ENCODE data around the gene WDFY3. TPM values are rescaled to one million over a fixed set of nuclear protein-coding genes. Genes with fewer than 3 reads are reported as not detected.

The WDFY3 gene
- total and polyA plus RNA-seq, 7 donors = 3.2 to 54.2 (median 38.2) TPM

- no peaks in the 10 kb centered on the region for H3K9me3 ChIP-seq
- H3K36me3 ChIP-seq (ENCODE audit: insufficient read depth in 1 of 2, low read depth in 1 of 2) = no peaks in the 10 kb centered on the region
- no peak overlapping the region for H3K4me3 ChIP-seq
- ATAC-seq (no peak), DNase-seq (no peak)
- H3K4me1 ChIP-seq = no peaks in the 10 kb centered on the region
- no peaks in the 10 kb centered on the region for H3K27me3 ChIP-seq (ENCODE audit: insufficient read depth in 3 of 3, low read length in 2 of 3)
- no peak for TF ChIP-seq CTCF (IDR thresholded peaks at IDR 0.05)
- 91 to 98% (median 97%) methylated on average over 2 of the region's 2 CpGs for WGBS, 3 donors
- intact Hi-C loops (cut with DNase I) = no loop called here
- no peak overlapping the region for H3K27ac ChIP-seq
Observed at GRCh38 chr4:84865600-84865999, 100.9 kb downstream of the WDFY3 start.

- H3K27ac ChIP-seq = no peak overlapping the region
Observed at GRCh38 chr4:84862064-84862463, 104.4 kb downstream of the WDFY3 start.

GRCh38 chr4:84857296-84857695 lies 109.2 kb downstream of the WDFY3 start:
- DNase-seq (no peak), ATAC-seq (no peak)
- TF ChIP-seq CTCF (IDR thresholded peaks at IDR 0.05) = no peak
- H3K36me3 ChIP-seq (ENCODE audit: insufficient read depth in 1 of 2, low read depth in 1 of 2) = peaks cover 0 to 14% of the 10 kb centered on the region in 2 donors
- 63 to 76% (median 75%) methylated on average over 1 of the region's 1 CpG for WGBS, 3 donors
- peaks cover 19% of the 10 kb centered on the region for H3K4me1 ChIP-seq
- H3K27me3 ChIP-seq (ENCODE audit: insufficient read depth in 3 of 3, low read length in 2 of 3) = no peaks in the 10 kb centered on the region
- intact Hi-C loops (cut with DNase I) = no loop called here
- no peak overlapping the region for H3K27ac ChIP-seq
- H3K4me3 ChIP-seq = no peak overlapping the region
- H3K9me3 ChIP-seq = no peaks in the 10 kb centered on the region

More at GRCh38 chr4:84862064-84862463, 104.4 kb downstream of the WDFY3 start:
- 62 to 82% (median 64%) methylated on average over 2 of the region's 2 CpGs for WGBS, 3 donors
- no peak overlapping the region for H3K4me3 ChIP-seq
- TF ChIP-seq CTCF (IDR thresholded peaks at IDR 0.05) = no peak
- no peak for DNase-seq
- H3K4me1 ChIP-seq = peaks cover 3% of the 10 kb centered on the region
- no peaks in the 10 kb centered on the region for H3K27me3 ChIP-seq (ENCODE audit: insufficient read depth in 3 of 3, low read length in 2 of 3)
- intact Hi-C loops (cut with DNase I) = no loop called here
- H3K36me3 ChIP-seq (ENCODE audit: insufficient read depth in 1 of 2, low read depth in 1 of 2) = peaks cover 0 to 14% of the 10 kb centered on the region in 2 donors
- ATAC-seq = no peak
- H3K9me3 ChIP-seq = no peaks in the 10 kb centered on the region

GRCh38 chr4:84856468-84857049 lies 109.9 kb downstream of the WDFY3 start:
- Histone ChIP-seq H3K9me3 (no peaks in the 10 kb centered on the region), H3K4me3 (no peak overlapping the region), H3K27ac (peak overlapping the region; percentile 43), H3K27me3 (ENCODE audit: insufficient read depth in 3 of 3, low read length in 2 of 3) (no peaks in the 10 kb centered on the region), H3K4me1 (peaks cover 19% of the 10 kb centered on the region), H3K36me3 (ENCODE audit: insufficient read depth in 1 of 2, low read depth in 1 of 2) (peaks cover 0 to 14% of the 10 kb centered on the region in 2 donors)
- ATAC-seq = peak in 1 of 4 donors; percentile 57
- TF ChIP-seq CTCF (IDR thresholded peaks at IDR 0.05) = no peak
- intact Hi-C loops (cut with DNase I) = no loop called here
- DNase-seq = no peak
- WGBS, 3 donors = 39 to 70% (median 40%) methylated on average over 1 of the region's 1 CpG

GRCh38 chr4:84855774-84856173 lies 110.7 kb downstream of the WDFY3 start:
- intact Hi-C loops (cut with DNase I) = no loop called here
- no peak for TF ChIP-seq CTCF (IDR thresholded peaks at IDR 0.05)
- Histone ChIP-seq H3K4me1 (peaks cover 19% of the 10 kb centered on the region), H3K27ac (peak overlapping the region; percentile 43), H3K36me3 (ENCODE audit: insufficient read depth in 1 of 2, low read depth in 1 of 2) (peaks cover 0 to 14% of the 10 kb centered on the region in 2 donors), H3K4me3 (no peak overlapping the region), H3K9me3 (no peaks in the 10 kb centered on the region), H3K27me3 (ENCODE audit: insufficient read depth in 3 of 3, low read length in 2 of 3) (no peaks in the 10 kb centered on the region)
- 21 to 42% (median 29%) methylated on average over 2 of the region's 2 CpGs for WGBS, 3 donors
- DNase-seq = no peak
- ATAC-seq = peak; percentile 79 to 87 (median 82)

Data from psoas muscle (tissue), 8 donors.